MCF 10A (cell line): ENCODE data around the gene ATG12. TPM values are rescaled to one million over a fixed set of nuclear protein-coding genes. Genes with fewer than 3 reads are reported as not detected.

Experiments used
- BruUV-seq: library from RNA; stranded (reverse); fragments of 400-500 nt; replicated peaks from 2 replicates; lab custom pipeline; 2021; lab: Mats Ljungman, UMichigan
- CTCF ChIA-PET: fragments of 300-600 bp; sonication (Branson Sonifier 250); formaldehyde crosslinking; extraction: SDS; loops from one replicate; lab custom pipeline; 2021; ENCODE audit warnings: antibody characterized with exemption, inconsistent platforms; lab: Yijun Ruan, JAX
- POLR2A ChIA-PET: fragments of 300-600, 350-650 bp; sonication (Branson Sonifier 250); formaldehyde crosslinking; extraction: SDS; loops from one replicate; lab custom pipeline; 2020; ENCODE audit warnings: antibody characterized with exemption, inconsistent platforms; lab: Yijun Ruan, JAX
- DNase-seq: peaks from one replicate; pipeline ENCODE4 v3.0.0-alpha.2; 2018; ENCODE audit not compliant: unreplicated experiment
- H3K27ac Mint-ChIP-seq: one replicate; pipeline ENCODE4 v1.8.0; 2022; ENCODE audit warnings: mild to moderate bottlenecking, low read depth, mixed read lengths; ENCODE audit not compliant: unreplicated experiment
- H3K27me3 Mint-ChIP-seq: one replicate; pipeline ENCODE4 v1.8.0; 2022; ENCODE audit warnings: mixed read lengths; ENCODE audit not compliant: insufficient read depth, unreplicated experiment
- H3K36me3 Mint-ChIP-seq: one replicate; pipeline ENCODE4 v1.8.0; 2022; ENCODE audit warnings: mild to moderate bottlenecking, moderate library complexity, mixed read lengths; ENCODE audit not compliant: insufficient read depth, unreplicated experiment
- H3K4me1 Mint-ChIP-seq: one replicate; pipeline ENCODE4 v1.8.0; 2022; ENCODE audit warnings: mixed read lengths; ENCODE audit not compliant: insufficient read depth, unreplicated experiment
- H3K4me3 Mint-ChIP-seq: one replicate; pipeline ENCODE4 v1.8.0; 2022; ENCODE audit warnings: mild to moderate bottlenecking, moderate library complexity, mixed read lengths; ENCODE audit not compliant: unreplicated experiment
- H3K9me3 Mint-ChIP-seq: one replicate; pipeline ENCODE4 v1.8.0; 2022; ENCODE audit warnings: mixed read lengths; ENCODE audit not compliant: unreplicated experiment
- intact Hi-C: fragments of 100-400 bp; cut with micrococcal nuclease; formaldehyde crosslinking; loops from 2 replicates; pipeline ENCODE4 v1.14.1; 2022
- total RNA-seq: library from RNA; stranded (reverse); gene quantifications from 2 replicates; pipeline ENCODE4 v1.2.3, GENCODE V29; 2022
- TF ChIP-seq, protein P1 (sequence below): fragments of 200-600 bp; IDR thresholded peaks from one replicate; pipeline ENCODE4 v1.8.0; 2022; ENCODE audit warnings: antibody characterized with exemption, mild to moderate bottlenecking; ENCODE audit not compliant: unreplicated experiment

ATG12 gene
- total RNA-seq, 1 experiment from 2014 or later, result 42.6 TPM

DNA sequence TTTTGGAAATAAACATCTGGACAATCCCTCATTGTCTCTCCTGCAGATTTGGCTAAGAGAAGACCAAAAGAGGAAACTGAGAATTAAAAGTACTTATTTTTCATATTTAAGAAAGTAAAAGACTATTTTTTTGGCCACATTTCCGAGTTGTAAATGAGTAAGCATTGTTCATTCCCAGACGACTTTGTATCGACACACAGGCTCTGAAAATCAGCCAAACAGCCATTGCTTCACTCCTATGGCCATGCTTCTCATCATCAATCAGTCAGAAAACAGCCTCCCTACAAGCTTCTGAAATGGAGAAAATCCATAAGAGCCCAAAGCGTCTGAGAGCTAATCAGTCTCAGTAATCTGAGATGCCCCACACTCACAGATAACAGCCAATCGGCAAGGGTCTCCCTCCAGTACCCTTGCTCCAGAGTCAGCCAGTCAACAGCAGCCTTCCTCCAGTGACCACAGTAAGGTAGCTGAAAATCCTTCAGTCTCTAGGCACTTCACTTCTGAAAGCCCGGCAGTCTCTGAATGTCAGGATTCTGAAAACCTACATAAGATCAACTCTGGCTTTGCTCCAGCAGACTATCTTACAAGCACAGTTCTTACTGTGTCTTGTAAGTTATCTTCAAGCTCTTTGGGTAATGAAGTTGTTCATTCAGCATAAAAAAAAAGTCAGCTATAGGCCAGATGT, 55.8 kb downstream of the ATG12 start:
- DNase-seq, result no peak
- TF ChIP-seq, protein P1, sequence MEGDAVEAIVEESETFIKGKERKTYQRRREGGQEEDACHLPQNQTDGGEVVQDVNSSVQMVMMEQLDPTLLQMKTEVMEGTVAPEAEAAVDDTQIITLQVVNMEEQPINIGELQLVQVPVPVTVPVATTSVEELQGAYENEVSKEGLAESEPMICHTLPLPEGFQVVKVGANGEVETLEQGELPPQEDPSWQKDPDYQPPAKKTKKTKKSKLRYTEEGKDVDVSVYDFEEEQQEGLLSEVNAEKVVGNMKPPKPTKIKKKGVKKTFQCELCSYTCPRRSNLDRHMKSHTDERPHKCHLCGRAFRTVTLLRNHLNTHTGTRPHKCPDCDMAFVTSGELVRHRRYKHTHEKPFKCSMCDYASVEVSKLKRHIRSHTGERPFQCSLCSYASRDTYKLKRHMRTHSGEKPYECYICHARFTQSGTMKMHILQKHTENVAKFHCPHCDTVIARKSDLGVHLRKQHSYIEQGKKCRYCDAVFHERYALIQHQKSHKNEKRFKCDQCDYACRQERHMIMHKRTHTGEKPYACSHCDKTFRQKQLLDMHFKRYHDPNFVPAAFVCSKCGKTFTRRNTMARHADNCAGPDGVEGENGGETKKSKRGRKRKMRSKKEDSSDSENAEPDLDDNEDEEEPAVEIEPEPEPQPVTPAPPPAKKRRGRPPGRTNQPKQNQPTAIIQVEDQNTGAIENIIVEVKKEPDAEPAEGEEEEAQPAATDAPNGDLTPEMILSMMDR, result no peak
- Mint-ChIP-seq H3K9me3 (no peaks in the 10 kb centered on the region), H3K4me3 (no peak overlapping the region), H3K4me1 (no peaks in the 10 kb centered on the region), H3K27me3 (peaks cover 65% of the 10 kb centered on the region), H3K36me3 (no peaks in the 10 kb centered on the region), H3K27ac (no peak overlapping the region)
- intact Hi-C loops, result no loop called here
- ChIA-PET POLR2A (interaction anchor here (0.8 kb wide), 1 partner anchor 128 kb away, joined by 3 read pairs; no protein-coding TSS in a partner anchor), CTCF (interaction anchor here (1.1 kb wide), 1 partner anchor 45 kb away, joined by 5 read pairs; no protein-coding TSS in a partner anchor)
- BruUV-seq, result no TSS peak

GRCh38 chr5:115778417-115778816, 62.9 kb downstream of the ATG12 start:
- CTCF ChIA-PET, result interaction anchor here (0.6 to 2.0 kb wide), 3 partner anchors 20 to 60 kb away, joined by 3 to 6 read pairs (median 4); no protein-coding TSS in a partner anchor
- Mint-ChIP-seq H3K27me3 (peaks cover 37% of the 10 kb centered on the region), H3K36me3 (no peaks in the 10 kb centered on the region), H3K27ac (no peak overlapping the region), H3K4me1 (no peaks in the 10 kb centered on the region), H3K4me3 (no peak overlapping the region), H3K9me3 (no peaks in the 10 kb centered on the region)
- intact Hi-C loops, result no loop called here
- DNase-seq, result no peak
- TF ChIP-seq, protein P1, result no peak
- BruUV-seq, result no TSS peak
- POLR2A ChIA-PET, result interaction anchor here (0.5 kb wide), 1 partner anchor 74 kb away, joined by 3 read pairs; no protein-coding TSS in a partner anchor

Other genes starting within 250 kb of the ATG12 start
- gene TICAM2, start 239.1 kb downstream of the ATG12 start, total RNA-seq, result 3.7 and 8.3 TPM in 2 replicates
- 96.1 and 115 TPM in 2 replicates for gene TMED7, start 215.5 kb downstream of the ATG12 start, total RNA-seq
- gene CDO1, start 24.9 kb downstream of the ATG12 start, total RNA-seq, result 0.42 and 0.44 TPM in 2 replicates
- 94.6 and 102 TPM in 2 replicates for gene AP3S1, start 370 bp upstream of the ATG12 start, total RNA-seq
- gene LVRN, start 120.9 kb upstream of the ATG12 start, total RNA-seq, result 0.71 and 0.77 TPM in 2 replicates
- gene ARL14EPL, start 190.9 kb upstream of the ATG12 start, total RNA-seq, result not detected in 2 replicates
- 18.6 and 23.2 TPM in 2 replicates for gene COMMD10, start 243.5 kb upstream of the ATG12 start, total RNA-seq